Hypothalamus (tissue), 51 donors: ENCODE results near the gene ELOVL5.

Experiments used
- DNase-seq, 51 donors: peaks; one replicate each; lab custom pipeline; 2025; lab: John Stamatoyannopoulos, UW

The ELOVL5 gene

DNA sequence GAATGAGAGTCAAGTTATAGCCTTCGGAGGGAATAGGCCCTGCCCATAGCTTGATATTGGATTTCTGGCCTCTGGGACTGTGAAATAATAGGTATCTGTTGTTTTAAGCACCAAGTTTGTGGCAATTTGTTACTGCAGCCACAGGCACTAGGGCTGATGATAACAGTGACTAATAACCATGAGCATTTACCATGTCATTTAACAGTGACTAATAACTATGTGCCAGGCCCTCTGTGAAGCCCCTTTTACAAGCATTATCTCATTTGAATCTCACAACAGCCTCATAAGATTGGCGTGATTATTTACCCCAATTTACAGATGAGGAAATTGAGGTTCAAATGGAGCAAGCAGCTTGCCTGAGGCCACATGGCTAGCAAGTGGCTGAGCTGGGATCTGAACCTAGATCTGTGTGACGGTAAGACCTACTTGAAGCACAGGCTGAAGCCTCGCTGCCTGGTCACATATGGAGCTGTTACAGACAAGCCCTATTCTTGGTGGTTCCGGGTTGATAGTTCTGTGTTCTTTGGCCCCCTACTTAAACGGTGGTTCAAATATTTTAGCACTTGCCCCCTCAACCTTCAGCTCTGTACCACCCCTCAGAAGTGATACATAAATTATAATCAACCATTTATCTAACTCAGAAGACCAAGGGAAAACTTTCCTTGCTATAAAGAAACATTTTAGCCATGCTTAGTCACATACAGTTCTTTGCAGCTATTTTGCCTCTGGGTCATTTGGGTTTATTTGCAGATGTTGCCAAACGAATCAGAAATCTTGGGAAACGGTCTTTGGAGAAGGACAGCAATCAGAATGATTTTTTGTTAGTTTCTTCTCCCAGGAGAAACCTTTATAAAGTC lies 98.3 kb downstream of the ELOVL5 start:
- DNase-seq, result no peak

DNA sequence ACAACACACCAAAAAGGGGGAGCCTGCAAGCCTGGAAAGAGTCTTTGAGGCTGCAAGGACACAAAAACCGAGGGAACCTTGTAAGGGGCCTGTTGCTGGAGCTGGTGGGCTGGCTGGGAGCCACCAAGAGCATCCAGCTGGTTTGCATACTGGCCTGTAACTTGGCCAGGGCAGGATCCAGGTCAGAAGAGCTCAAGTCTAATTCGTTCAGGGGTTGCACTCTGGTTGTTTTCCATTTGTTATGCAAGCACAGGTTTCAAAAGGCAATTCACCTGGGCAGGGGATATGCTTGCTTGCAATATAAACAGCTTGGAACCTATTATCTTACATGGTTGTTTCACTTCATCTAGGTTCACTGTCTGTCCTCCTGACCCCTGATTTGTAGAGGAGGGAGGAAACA lies 101.8 kb downstream of the ELOVL5 start:
- DNase-seq, result no peak

DNA sequence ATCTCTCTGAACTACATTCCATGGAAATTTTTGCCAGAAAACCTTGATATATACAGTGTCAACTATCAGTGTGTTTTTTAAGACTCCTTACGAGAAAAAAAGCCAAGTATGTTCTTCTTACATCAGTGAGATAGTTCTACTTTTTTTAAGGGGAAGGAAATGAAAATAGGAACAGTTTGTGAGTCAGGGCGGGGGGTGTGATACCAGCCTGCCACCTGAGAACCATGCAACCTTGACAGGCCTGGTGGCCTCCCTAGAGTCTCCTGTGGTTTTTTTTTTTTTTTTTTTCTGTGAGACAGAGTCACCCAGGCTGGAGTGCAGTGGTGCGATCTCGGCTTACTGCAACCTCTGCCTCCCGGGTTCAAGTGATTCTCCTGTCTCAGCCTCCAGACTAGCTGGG lies 103.8 kb downstream of the ELOVL5 start:
- DNase-seq, result no peak

DNA sequence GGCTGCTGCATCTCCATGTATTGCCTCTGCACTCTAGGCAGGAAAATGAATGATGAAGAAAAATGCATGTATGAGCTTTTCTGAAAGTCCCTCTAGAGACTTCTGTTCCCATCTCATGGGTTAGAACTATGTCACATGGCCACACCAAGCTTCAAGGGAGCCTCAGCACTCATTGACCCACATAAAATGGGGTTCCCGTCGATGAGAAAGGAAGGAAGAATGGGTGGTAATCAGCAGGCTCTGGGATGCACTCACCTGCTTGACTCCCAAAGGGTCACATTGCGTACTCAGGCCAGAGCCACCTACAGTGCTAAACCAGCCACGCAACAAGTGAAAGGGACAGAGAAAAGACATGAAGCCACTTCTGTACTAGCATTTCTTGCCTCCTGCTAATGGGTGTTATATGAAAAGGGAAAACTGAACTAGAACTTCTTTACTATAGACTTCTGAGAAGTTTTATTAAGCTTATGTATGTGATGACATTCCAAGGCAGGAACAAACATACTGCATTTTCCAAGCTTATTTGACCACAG lies 104.3 kb downstream of the ELOVL5 start:
- DNase-seq, result no peak

DNA sequence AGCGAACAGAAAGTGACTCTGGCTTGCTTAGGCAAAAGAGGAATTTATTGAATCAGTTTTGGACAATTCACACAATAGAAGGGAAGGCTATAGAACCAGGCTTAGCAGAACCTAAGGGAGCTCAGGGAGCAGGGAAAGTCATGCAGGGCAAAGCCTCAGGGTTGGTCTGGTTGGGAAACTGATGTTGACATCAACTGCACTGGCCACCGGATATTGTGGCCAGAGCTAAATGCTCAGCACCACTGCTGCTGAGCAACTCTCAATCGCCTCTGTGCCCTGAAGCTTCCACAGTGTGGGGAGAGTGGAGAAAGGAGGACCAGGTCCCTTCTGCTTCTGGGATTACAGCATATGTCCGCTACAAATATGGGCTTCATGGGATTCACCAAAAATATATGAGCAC lies 106.8 kb downstream of the ELOVL5 start:
- peak in 2 of 51 donors; percentile 2 to 7 for DNase-seq

DNA sequence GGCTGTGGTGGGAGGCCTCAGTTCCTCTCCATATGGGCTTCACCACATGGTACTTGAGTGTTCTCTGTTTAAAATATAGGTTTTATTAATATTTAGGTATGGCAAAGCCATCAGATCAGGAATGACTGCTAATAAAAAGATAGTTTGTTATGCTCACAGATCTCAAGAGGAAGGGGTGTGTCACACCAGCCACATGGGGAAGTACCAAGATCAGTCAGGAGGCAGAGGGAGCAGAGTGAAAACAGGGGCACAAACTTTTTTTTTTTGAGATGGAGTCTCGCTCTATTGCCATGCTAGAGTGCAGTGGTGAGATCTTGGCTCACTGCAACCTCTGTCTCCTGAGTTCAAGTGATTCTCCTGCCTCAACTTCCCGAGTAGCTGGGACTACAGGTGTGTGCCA lies 108.0 kb downstream of the ELOVL5 start:
- DNase-seq, result no peak

DNA sequence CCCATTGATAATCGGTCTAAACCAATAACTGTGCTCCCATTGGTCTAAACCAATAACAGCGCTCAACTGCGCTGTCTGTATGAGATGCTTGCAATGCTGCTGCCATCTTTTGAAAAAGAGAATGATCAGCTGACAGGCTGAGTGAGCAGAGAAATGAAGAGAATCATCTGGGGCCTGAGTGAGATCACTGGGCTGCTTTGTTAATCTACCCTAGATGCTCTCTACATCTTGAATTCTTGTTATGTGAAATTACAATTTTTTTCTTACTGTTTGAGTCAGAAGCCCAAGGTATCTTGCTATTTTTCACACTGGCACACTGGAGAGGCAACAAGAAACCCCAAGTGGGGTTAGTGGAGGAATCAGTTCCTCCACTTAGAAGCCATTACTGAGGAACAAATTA lies 108.6 kb downstream of the ELOVL5 start:
- DNase-seq, result no peak

DNA sequence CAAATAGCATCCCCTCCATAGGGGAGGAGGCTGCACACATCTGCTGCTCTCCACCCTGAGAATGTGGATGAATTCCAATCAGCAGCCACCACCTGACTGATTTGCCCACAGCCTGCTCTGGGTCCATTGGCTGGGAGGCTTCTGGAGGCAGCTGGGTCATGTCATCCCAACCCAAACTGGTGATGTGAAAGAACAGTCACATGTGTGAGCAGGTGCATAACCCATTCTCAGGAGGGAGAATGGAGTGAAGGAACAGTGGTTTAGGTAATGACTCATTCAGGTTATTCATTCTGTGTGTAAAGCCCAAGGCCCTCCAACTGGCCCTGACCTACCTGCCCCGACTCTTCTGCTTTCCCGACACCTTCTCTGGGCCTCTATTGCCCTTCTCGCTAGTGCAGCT lies 109.2 kb downstream of the ELOVL5 start:
- no peak for DNase-seq

DNA sequence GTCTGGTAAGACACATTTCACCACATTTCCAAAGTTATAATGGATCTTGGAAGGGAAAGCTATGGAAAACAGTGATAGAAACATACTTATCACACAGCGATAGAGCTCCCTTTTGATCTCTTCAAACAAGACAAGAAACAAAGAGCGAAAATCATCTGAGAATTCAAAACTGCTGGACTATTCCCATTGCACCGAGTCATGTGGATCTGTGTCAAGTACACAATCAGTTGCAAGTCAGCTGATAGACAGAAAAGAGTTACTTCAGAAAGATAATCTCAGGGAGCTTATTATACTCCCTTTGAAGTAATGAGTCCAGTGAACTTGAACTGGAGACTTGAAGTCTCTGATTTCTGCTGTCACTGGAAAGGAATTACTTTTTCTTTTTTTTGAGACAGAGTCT lies 110.4 kb downstream of the ELOVL5 start:
- DNase-seq, result no peak

DNA sequence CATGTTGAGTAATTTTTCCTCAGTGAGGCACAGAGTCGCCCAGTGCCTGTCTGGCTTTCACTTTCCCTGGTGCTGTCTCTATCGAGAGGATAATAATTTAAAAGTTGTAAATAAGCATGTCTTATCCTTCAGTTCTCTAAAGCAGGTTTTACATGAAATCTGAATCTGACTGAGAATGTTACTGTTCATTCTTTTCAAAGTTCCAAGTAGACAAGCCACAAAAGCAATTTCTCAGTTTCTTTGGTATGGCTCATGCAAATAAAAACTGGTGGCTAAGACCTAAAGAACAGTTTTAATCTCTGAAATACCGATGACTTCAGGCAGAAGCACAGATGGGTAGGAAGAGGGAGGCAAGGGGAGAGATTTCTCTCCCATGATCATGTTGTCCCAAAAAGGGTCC lies 112.5 kb downstream of the ELOVL5 start:
- no peak for DNase-seq

DNA sequence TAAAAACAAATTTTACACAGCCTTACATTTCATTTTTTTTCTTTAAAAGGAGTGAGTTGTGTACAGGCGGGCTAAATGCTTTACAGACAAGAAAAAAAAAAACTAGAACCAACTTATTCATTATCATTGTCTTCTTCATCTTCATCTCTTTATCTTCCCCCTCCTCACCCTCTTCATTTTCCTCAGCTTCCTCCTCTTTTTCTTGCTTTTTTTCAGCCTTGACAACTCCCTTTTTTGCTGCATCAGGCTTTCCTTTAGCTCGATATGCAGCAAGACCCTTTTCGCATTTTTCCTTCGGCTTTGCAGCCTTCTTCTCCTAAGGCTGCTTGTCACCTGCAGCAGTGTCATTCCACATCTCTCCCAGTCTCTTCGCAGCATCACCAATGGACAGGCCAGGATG lies 113.2 kb downstream of the ELOVL5 start:
- DNase-seq, result no peak

DNA sequence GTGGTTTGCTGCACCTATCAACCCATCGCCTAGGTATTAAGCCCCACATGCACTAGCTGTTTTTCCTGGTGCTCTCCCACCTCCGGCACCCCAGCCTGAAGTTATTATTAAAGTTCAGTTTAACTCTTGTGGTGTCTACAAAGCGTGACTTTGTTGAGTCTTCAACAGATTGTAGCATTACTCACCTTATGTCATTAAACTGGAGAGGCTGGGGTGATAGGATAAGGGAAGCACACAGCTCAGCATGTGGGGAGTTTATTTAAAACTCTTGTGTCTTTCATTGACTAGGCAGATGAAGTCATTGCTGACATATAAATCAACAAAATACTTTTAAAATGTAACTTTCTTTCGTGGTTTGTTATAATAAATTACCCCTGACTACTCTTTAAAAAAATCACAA lies 115.4 kb downstream of the ELOVL5 start:
- no peak for DNase-seq

DNA sequence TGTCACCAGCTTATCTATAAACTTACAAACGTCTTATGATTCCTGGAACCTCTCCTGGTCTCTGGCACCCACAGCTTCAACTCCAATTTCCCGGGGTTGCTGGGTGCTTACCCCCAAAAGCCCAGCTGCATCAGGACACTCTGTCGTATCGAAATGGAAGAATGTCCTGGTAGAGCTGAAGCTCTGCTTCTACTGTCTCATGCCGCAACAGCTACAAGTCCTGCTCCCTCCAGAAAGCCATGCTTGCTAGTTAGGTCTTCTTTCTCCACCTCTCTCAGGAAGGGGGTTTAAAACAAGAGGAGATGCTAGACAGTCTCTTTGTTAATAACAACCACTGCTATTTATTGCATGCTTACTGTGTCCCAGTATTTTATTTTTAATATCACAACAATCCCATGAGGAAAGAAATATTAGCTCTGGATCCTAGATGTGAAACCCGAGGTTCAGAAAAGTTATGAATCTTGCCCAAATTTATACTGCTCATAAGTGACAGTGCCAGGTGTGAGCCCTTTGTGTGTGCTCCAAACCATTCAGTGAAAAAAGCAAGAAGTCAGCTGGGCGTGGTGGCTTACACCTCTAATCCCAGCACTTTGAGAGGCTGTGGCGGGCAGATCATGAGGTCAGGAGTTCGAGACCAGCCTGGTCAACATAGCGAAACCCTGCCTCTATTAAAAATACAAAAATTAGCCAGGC lies 117.8 kb downstream of the ELOVL5 start:
- DNase-seq, result no peak

DNA sequence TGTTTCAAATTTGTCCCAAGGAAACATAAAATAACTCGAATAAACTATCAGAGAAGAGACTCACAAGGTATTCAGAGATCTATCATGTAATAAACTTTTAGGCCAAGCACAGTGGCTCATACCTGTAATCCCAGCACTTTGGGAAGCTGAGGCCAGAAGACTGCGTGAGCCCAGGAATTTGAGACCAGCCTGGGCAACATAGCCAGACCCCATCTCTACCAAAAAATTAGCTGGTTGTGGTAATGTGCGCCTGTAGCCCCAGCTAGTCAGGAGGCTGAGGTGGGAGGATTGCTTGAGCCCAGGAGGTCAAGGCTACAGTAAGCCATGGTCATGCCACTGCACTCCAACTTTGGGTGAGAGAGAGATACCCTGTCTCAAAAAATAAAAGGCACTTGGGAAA lies 120.9 kb downstream of the ELOVL5 start:
- DNase-seq, result no peak

DNA sequence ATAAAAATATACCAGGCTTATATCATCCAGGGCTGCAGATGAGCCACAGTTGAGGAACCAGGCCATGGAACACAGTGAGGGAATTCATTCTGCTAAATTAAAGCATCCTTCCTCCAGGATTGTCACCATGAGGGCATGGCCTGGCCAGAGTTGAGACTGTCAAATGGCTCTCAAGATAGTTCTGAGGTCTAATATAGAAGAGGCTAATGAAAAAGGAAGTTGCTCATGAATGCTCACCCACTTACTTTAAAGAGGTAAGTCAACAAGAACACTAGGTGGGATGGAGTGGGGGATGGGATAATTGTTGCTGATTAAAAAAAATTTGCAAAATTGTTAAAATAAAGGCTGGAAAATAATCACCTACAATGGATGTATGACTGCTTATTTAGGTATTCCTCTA lies 128.1 kb downstream of the ELOVL5 start:
- DNase-seq, result no peak
